GM12801 (cell line): ENCODE results near the gene KLK1.

Source experiments
- CTCF ChIP-seq: IDR thresholded peaks from one replicate; pipeline ENCODE4 v1.5.1; 2011; ENCODE audit warnings: control low read depth; ENCODE audit not compliant: insufficient read length; ENCODE audit errors: extremely low read depth

Gene KLK1

DNA sequence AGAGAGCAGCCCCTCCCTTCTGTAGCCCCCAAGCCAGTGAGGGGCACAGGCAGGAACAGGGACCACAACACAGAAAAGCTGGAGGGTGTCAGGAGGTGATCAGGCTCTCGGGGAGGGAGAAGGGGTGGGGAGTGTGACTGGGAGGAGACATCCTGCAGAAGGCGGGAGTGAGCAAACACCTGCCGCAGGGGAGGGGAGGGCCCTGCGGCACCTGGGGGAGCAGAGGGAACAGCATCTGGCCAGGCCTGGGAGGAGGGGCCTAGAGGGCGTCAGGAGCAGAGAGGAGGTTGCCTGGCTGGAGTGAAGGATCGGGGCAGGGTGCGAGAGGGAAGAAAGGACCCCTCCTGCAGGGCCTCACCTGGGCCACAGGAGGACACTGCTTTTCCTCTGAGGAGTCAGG is 35.3 kb upstream of the KLK1 start:
- TF ChIP-seq CTCF, result no peak

- no peak for TF ChIP-seq CTCF
Observed at GRCh38 chr19:50857366-50857765, 33.8 kb upstream of the KLK1 start.

GRCh38 chr19:50854636-50855410 is 31.2 kb upstream of the KLK1 start, which contains the start of gene KLK3:
KLK3 (plus strand) TSS chr19:50854915; CDS start chr19:50854956, 41 bp downstream.
- TF ChIP-seq CTCF, result no peak

GRCh38 chr19:50851620-50852019 is 28.0 kb upstream of the KLK1 start:
- no peak for TF ChIP-seq CTCF

DNA sequence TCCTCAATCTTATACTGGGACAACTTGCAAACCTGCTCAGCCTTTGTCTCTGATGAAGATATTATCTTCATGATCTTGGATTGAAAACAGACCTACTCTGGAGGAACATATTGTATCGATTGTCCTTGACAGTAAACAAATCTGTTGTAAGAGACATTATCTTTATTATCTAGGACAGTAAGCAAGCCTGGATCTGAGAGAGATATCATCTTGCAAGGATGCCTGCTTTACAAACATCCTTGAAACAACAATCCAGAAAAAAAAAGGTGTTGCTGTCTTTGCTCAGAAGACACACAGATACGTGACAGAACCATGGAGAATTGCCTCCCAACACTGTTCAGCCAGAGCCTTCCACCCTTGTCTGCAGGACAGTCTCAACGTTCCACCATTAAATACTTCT is 27.2 kb upstream of the KLK1 start:
- TF ChIP-seq CTCF, result no peak

- no peak for TF ChIP-seq CTCF
Observed at GRCh38 chr19:50844296-50844935, 20.8 kb upstream of the KLK1 start.

GRCh38 chr19:50843701-50844221 is 20.2 kb upstream of the KLK1 start:
- no peak for TF ChIP-seq CTCF
